ENCODE data around the gene STARD3. TPM values are rescaled to one million over a fixed set of nuclear protein-coding genes. Genes with fewer than 3 reads are reported as not detected.

The STARD3 gene
- total and polyA plus RNA-seq, 9 of the 15 experiments (the other 6 are each of a cell fraction or from before 2014, with no cell fraction given) = 0.63 to 87.0 (median 46.0) TPM

GRCh38 chr17:39636927-39637736 is at the start of gene STARD3 (continued):
- peak; percentile 88 for TF ChIP-seq ZFX (CRISPR knock-in tag; IDR thresholded peaks at IDR 0.05)
- no peak for TF ChIP-seq YBX1 (IDR thresholded peaks at IDR 0.05)
- TF ChIP-seq TCFL5 (CRISPR knock-in tag; conservative IDR thresholded peaks at IDR 0.05) = no peak
- TF ChIP-seq SMAD3 (CRISPR knock-in tag; conservative IDR thresholded peaks at IDR 0.05) = no peak
- TF ChIP-seq REST (IDR thresholded peaks at IDR 0.05; ENCODE audit: borderline replicate concordance) = no peak
- no peak for TF ChIP-seq REST (CRISPR knock-in tag; IDR thresholded peaks at IDR 0.05; ENCODE audit: low read depth)
- TF ChIP-seq WHSC1 (IDR thresholded peaks at IDR 0.05; ENCODE audit: low read length) = no peak
- no peak for TF ChIP-seq E2F5 (CRISPR knock-in tag; IDR thresholded peaks at IDR 0.05)
- no peak for TF ChIP-seq ZFP1 (CRISPR knock-in tag; IDR thresholded peaks at IDR 0.05)
- no peak for TF ChIP-seq ZNF224 (CRISPR knock-in tag; IDR thresholded peaks at IDR 0.05)
- TF ChIP-seq ZBTB34 (CRISPR knock-in tag; IDR thresholded peaks at IDR 0.05) = no peak
- no peak for TF ChIP-seq EWSR1 (IDR thresholded peaks at IDR 0.05; ENCODE audit: borderline replicate concordance, low read depth, partially characterized antibody)
- no peak for TF ChIP-seq RHOXF2B (CRISPR knock-in tag; conservative IDR thresholded peaks at IDR 0.05)
- peak; percentile 47 for TF ChIP-seq TBP (optimal IDR thresholded peaks at IDR 0.05; ENCODE audit: low read depth, low read length)
- no peak for TF ChIP-seq ZNF354B (CRISPR knock-in tag; IDR thresholded peaks at IDR 0.05)
